ENCODE results near the gene GID8. TPM values are rescaled to one million over a fixed set of nuclear protein-coding genes. Genes with fewer than 3 reads are reported as not detected.

GID8 gene
- total and polyA plus RNA-seq, 2 donors (not counting 3 experiments of a cell fraction or from before 2014, with no cell fraction given): 25.3 to 34.6 TPM

DNA sequence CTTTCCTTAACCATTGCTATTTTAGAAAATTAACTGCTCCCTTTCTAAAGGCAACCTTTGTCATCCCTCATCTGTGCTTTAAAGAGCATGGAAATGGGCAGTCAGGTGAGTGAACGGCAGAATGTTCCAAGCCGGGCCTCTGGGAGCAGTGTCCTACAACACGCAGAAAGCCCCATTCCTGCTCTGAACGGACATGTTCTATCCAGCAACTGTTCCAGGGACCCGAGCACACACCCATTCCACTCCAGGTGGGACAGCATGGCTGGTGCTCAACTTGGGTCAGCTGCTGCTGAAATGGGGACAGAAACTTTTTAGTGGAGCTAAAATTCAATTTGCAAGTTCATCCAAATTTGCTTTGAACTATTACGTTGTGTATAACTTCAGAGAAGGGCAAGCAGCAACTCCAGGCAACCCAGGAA, 38.3 kb upstream of the GID8 start:
- Histone ChIP-seq H3K9me3 (replicated peaks; ENCODE audit: control insufficient read depth, insufficient read depth, low read length) (no peaks in the 10 kb centered on the region), H3K9me1 (replicated peaks; ENCODE audit: control insufficient read depth, extremely low read depth, insufficient read depth, low read length) (no peaks in the 10 kb centered on the region), H3K27me3 (ENCODE audit: control insufficient read depth in 2 of 2, insufficient read depth in 2 of 2, low read length in 2 of 2) (no peaks in the 10 kb centered on the region), H3K79me2 (ENCODE audit: control insufficient read depth, insufficient read depth, low read length) (no peaks in the 10 kb centered on the region), H3K4me1 (ENCODE audit: control insufficient read depth, extremely low read depth, insufficient read depth, low read length) (no peaks in the 10 kb centered on the region), H3K27ac (ENCODE audit: insufficient read depth, low read depth, low read length) (no peak overlapping the region), H3K4me3 (replicated peaks in 1 of 3; ENCODE audit: insufficient read depth in 1 of 3, low read depth in 1 of 3, low read length in 3 of 3) (no peak overlapping the region), H3K4me2 (ENCODE audit: insufficient read depth, low read length) (no peak overlapping the region), H3K9ac (replicated peaks; ENCODE audit: extremely low read depth, insufficient read depth, low read length) (no peak overlapping the region), H4K20me1 (replicated peaks; ENCODE audit: control insufficient read depth, extremely low read depth, insufficient read depth, low read length) (no peaks in the 10 kb centered on the region), H2AFZ (ENCODE audit: low read depth, low read length) (no peak overlapping the region), H3K36me3 (ENCODE audit: control insufficient read depth in 2 of 2, extremely low read depth in 1 of 2, insufficient read depth in 2 of 2, low read length in 2 of 2) (peaks cover 11 to 15% of the 10 kb centered on the region in 2 experiments)
- CTCF ChIA-PET: interaction anchor here (1.1 to 1.3 kb wide), 3 partner anchors 12 to 73 kb away, joined by 3 to 4 read pairs (median 3); no protein-coding TSS in a partner anchor
- intact Hi-C loops (cut with micrococcal nuclease): no loop called here
- TF ChIP-seq POLR2A (IDR thresholded peaks at IDR 0.05; ENCODE audit: low read depth, low read length) (no peak), FOS (IDR thresholded peaks at IDR 0.05; ENCODE audit: borderline replicate concordance, insufficient read depth, low read length) (no peak), EZH2 (IDR thresholded peaks at IDR 0.05; ENCODE audit: borderline replicate concordance, low read depth, low read length, severe bottlenecking) (no peak), POLR2AphosphoS5 (IDR thresholded peaks at IDR 0.05; ENCODE audit: insufficient read depth, low read depth, low read length) (no peak), MYC (IDR thresholded peaks at IDR 0.05; ENCODE audit: low read depth, low read length) (no peak), GATA2 (IDR thresholded peaks at IDR 0.05; ENCODE audit: insufficient read depth, insufficient read length, low read depth, low read length) (no peak), JUN (IDR thresholded peaks at IDR 0.05; ENCODE audit: borderline replicate concordance, insufficient read depth, insufficient read length, low read depth) (no peak)
- TF ChIP-seq, protein P1, sequence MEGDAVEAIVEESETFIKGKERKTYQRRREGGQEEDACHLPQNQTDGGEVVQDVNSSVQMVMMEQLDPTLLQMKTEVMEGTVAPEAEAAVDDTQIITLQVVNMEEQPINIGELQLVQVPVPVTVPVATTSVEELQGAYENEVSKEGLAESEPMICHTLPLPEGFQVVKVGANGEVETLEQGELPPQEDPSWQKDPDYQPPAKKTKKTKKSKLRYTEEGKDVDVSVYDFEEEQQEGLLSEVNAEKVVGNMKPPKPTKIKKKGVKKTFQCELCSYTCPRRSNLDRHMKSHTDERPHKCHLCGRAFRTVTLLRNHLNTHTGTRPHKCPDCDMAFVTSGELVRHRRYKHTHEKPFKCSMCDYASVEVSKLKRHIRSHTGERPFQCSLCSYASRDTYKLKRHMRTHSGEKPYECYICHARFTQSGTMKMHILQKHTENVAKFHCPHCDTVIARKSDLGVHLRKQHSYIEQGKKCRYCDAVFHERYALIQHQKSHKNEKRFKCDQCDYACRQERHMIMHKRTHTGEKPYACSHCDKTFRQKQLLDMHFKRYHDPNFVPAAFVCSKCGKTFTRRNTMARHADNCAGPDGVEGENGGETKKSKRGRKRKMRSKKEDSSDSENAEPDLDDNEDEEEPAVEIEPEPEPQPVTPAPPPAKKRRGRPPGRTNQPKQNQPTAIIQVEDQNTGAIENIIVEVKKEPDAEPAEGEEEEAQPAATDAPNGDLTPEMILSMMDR (IDR thresholded peaks at IDR 0.05; ENCODE audit: extremely low read depth in 1 of 2, insufficient read depth in 1 of 2, low read depth in 1 of 2, low read length in 2 of 2): no peak
- TF ChIP-seq, protein P2, sequence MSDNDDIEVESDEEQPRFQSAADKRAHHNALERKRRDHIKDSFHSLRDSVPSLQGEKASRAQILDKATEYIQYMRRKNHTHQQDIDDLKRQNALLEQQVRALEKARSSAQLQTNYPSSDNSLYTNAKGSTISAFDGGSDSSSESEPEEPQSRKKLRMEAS (IDR thresholded peaks at IDR 0.05; ENCODE audit: insufficient read depth, insufficient read length): no peak
- FAIRE-seq: no peak
- dilution Hi-C loops (cut with MboI; ENCODE audit: extremely low pct_ligation_motif_present, low sequenced_read_pairs): no loop called here
- BruUV-seq (replicated peaks): no TSS peak
- no peak for DNase-seq (ENCODE audit: low read depth, low spot score)
- POLR2A ChIA-PET: no interaction called here
